Activated CD4-positive, CD25-positive, alpha-beta regulatory T cell treated with anti-CD3 and anti-CD28 coated beads, Interleukin-2, amount 50 U/mL, for 16 hours (primary cell): Measurements from ENCODE around the gene RNASEH2A.

Experiments used
- DNase-seq: peaks from one replicate; pipeline ENCODE4 v3.0.0-alpha.2; 2020; ENCODE audit warnings: low read depth, low spot score

Gene RNASEH2A

DNA sequence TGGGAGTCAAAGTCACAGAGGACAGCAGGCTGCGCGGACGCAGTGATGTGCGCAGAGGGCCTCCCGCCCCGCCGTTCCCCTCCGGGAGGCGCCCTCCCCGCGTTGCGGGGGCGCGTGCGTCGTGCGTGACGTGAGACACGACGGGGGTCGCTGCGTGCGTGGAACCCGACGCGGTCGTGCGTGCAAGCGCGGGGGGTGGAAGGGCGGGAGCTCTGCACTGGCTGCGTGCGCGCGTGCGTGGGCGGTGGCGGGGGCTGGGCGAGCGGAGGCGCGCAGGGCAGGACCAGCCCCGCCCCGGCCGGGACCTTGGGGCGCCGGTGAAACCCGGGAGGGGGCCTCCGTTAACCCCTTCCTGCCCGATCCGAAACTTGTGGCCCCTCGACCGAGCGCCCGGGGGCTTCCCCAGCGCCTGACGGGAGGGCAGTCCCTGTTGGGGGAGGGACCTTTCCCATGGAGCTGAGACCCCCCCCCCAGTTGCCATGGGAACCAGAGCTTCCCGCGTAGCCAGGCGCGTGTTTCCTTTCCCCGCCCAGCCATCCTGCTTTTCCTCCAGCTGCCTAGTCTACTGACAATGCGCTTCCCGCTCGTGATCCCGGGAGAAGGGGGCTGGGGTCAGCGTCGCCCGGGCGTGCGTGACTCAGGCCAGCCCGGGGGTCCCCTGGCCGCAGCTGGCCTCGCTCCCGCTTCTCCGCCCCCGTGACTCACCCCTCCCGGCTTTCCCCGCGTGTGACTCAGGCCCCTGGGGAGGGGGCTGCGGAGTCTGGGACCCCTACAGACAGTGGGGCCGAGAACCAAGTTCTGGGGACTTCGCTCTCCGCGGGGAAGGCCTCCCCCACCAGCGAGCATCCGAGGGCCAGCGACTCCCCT lies 23.7 kb upstream of the RNASEH2A start:
- DNase-seq = peak; percentile 89

DNA sequence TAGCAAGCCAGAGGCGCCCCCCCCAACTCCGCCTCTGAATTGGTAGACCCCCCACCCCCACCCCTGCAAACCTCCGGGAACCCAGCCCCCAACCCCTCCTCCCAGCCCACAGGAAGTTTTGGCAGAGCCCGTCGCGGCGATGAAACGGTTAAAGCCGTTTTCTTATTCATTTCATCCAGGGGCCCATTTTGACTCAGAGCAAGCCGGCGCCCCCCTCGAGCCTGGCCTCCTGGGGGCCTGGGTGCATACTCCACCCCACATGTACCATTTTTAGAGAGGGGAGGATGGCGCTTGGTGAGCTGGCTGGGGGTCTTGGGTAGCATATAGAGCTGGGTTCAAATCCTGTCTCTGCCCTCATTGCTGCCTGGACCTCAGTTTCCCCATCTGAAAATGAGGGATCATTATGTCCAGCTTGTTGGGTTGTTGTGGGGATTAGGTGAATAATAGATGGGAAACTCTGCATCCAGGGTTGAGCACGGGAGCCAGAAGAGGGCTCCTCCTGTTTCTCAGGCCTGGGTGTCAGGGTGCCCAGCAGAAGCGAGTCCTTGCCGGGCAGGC lies 23.0 kb upstream of the RNASEH2A start:
- no peak for DNase-seq

DNA sequence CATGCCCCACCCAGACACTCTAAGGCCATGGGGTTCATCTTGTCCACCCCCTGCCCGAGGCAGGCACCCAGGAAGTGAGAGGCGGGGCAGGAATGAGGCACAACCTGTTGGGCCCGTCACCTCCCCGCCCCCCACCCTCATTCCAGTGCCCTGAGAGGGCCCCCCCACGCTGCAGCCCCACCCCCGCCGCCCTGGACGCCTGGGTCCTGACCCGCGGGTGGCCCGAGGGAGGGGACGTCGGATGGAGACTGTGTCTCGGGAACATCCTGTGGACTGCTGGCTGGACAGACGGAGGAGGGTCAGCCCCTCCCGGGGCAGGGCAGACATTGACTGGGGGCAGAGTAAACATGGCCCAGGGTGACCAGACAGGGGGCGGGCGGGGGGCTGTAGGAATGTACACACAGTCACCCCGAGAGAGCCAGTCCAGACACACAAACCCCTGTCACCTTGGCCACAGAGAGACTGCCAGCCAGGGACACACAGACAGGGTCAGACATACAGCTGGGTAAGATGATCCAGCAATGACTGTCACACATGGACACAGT lies 22.5 kb upstream of the RNASEH2A start:
- no peak for DNase-seq

DNA sequence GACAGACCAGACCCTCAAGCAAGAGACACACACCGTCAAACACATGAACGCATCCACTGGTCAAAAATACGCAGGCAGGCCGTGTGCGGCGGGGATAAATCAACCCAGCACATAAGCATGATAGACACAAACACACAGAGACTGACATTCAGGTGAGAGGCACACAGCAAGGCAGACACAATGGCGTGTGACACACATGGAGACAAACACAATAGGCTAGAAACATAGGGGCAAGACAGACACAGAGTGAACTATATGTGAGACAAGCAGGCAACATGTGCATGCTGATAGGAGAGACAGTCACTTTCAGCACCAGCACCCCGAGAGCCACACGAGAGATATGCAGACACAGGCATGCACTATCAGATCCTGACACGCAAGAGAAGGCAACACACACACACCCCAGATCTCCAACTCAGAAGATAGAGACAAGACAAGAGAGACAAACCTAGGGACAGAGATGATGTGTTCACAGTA lies 22.0 kb upstream of the RNASEH2A start:
- no peak for DNase-seq

DNA sequence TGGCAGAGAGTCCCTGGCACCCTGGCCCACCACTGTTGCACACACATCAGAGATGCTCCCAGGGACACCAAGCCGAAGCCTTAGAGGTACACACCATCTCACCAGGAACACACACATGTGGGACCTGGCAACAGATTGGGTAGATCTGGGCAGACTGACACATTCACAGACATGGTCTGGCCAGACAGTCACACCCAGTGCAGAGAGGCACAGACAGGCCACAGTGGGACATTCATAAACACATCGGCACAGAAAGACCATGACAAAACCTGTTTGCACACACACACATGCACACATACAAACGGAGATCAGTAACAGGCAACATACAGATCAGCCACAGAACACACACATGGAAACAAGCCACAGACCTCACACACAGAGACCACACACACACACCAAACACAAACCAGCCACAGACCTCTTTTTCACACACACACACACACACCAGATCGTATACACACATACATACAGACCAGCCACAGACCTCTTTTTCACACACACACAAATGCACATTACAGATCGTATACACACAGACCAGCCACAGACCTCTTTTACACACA lies 21.4 kb upstream of the RNASEH2A start:
- DNase-seq = no peak

DNA sequence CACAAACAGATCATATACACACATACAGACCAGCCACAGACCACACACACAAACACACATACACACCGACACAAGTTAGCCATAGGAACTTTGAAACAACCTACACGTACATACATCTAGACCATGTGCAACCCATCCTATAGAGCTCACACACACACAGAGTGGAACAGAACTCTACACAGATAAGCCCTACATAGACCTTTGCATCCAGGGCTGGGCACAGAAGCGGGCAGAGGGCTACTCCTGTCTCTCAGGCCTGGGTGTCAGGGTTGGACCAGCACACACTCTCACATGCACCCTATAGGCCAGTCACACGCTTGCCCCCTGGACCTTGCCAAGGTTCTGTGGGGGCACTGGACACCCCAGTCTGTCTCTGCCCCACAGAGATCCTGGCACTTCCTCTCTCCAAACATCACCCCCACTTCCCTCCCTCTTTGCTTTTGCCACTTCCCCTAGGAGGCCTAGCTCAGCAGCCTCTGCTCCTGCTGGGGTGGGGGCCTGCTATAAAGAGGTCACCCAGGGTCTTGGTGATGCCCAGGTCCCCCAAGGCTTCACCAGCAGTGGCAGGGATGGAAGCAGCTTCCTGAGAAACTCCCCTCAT lies 20.9 kb upstream of the RNASEH2A start:
- DNase-seq = no peak

DNA sequence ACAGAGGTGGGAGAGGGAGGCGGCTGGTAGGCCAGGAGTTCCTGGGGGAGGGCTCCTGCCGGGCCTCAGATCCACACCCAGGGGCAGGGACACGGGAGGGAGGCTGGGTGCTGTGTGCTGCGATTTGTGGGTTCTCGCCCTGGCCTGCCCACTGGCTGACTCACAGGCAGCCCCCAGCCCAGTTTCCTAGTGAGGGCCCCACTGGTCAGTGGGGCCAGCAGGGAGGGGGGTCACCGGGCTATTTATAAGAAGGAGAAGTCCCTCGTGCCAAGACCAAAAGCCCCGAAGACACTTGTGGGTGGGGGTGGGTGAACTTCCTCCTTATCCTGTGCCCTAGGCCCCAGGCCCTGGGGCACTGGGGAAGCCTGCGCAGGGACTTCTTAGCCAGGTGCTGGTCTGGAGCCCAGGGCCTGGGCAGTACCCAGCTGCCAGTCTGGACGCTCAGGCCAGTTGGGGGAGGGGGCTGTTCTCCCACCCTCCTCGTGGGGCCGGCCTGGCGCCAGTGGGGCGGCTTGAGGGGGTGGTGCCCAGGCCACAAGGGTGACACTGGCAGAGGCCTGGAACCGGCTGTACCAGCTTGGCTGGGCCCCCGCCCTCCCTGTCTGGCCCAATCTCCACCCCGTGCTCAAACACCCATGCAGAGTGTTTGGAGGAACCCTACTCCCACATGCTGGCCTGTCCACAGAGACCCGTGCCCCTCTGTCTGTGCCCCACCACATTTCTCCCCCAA lies 20.1 kb upstream of the RNASEH2A start:
- DNase-seq = no peak

DNA sequence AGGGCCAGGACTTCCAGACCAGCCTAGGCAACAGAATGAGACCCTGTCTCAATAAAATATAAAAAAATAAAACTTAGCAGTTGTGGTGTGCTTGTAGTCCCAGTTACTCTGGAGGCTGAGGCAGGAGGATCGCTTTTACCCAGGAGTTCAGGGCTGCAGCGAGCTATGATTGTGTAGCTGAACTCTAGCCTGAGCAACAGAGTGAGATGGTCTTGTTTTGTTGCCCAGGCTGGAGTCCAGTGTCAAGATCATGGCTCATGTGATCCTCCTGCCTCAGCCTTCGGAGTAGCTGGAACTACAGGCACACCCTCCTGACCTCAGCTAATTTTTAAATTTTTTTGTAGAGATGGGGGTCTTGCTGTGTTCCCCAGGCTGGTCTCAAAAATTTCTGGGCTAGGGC lies 19.4 kb upstream of the RNASEH2A start:
- no peak for DNase-seq

DNA sequence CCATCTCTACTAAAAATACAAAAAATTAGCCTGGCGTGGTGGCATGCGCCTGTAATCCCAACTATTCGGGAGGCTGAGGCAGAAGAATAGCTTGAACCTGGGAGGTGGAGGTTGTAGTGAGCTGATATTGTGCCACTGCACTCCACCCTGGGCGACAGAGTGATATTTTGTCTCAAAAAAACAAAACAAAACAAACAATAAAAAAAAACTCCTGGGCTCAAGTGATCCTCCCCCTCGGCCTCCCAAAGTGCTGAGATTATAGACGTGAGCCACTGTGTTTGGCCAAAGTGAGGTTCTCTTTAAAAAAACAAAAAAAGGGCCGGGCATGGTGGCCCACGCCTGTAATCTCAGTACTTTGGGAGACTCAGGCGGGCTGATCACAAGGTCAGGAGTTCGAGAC lies 18.9 kb upstream of the RNASEH2A start:
- DNase-seq = no peak

DNA sequence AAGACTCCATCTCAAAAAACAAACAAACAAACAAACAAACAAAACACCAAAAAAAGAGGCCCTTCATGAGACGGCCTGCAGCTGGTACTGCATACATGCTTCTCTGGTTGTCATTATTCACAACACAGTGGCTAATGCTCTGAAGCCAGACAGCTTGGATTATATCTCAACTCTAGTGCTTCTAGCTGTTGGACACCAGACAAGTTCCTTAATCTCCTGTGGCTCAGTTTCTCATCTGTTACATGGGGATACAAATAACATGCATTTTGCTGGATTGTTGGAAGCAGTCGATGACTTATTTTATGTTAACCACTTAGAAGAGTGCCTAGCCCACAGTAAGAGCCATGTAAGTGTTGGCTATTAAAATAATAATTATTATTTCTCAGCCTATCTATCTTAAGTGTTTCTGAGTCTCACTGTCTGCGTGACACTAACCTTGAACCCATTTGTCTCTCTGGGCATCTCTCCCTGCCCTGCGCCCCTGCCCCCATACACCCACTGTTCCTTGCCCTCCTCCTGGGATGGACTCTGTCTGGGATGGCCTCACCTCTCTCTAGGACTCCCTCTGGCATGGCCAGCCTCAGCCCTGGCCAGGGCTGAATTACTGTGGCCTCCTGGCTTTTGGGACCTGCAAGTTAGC lies 18.2 kb upstream of the RNASEH2A start:
- DNase-seq = no peak

DNA sequence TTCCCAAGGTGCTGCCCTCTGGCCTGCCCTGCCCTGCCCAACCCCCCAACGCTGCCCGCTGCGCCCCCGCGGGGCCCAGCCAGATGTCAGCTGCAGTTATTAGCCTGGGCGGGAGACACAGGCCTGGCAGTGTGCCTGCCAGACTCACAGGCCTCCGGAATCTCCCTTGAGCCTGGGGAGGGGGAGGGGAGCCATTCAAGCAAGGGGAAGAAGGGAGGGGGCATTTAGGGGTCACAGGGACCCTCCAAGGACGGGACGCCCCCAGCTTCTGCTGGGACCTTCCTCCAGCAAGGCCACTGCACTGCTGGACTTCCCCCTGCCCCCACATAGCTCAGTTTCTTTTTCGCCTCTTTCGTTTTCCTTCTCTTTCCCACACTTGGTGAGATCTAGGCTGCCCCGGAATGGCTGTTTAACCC lies 17.7 kb upstream of the RNASEH2A start:
- DNase-seq = no peak

DNA sequence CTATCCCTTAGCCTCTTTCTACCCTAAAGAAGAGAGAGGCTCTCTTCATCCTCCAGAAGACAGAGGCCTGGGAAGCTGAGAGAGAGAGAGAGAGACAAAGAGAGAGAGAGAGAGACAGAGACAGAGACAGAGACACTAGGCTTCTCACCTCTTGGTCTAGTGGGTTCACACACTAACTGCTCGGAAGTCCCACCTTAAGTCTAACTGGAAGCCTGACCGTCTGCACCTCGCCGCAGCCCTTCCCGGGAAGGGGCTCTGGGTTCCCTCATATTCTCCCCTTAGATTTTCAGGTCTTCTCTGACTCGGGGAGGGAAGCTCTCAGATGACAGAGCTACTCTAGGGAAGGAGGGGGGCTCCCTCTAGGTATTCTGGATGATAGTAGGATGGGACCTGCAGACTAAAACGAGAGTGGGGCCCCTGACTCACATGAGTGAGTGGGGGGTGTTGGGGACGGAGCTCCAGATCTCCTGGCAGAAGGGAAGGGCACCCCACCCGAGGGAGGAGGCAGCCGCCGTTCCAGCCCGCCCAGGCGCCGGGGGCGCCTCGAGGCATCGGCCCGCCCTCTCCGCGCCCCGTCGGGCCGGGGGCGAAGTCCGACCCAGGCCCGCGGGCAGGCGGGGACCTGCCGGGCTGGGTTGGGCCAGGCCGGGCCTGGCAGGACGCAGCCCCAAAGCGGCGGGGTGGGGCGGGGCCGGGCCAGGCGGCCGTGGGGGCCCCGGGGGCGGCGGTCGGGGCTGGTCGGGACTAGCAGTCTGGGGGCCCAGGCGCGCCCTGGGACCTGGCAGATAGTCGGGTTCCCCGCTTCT lies 17.1 kb upstream of the RNASEH2A start:
- no peak for DNase-seq

DNA sequence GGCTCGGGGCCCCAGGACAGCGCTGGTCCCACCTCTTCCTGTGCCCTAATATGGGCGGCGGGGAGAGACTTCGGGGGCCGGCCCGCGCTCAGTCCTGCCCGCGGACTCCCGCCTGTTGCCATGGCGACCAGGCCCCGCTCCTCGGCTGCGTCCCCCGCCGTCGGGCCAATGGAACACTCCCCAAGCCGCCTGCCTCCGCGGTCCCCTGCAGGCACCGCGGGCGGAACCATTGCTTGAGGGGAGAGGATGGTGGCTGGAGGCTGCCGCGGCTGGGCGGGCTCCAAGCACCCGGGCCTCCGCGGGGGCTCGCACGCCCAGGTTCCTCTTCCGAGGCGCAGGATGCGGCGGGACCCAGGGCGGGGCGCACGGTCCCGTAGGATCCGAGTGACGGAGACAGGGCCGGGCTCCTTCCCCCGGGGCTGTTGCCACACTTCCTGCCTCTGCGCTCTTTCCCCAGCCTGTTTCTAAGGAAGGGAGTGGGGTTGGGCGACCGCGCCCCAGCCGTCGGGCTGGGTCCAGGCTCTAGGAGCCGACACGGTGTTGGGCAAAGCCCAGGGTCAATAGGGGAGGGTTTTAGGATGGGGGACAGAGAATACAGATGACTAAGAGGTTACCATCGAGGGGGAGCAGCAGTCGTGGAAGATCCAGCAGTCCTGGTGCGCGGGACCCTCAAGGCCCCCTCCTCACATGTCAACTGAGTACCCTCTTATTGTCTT lies 16.3 kb upstream of the RNASEH2A start:
- DNase-seq = peak; percentile 85

DNA sequence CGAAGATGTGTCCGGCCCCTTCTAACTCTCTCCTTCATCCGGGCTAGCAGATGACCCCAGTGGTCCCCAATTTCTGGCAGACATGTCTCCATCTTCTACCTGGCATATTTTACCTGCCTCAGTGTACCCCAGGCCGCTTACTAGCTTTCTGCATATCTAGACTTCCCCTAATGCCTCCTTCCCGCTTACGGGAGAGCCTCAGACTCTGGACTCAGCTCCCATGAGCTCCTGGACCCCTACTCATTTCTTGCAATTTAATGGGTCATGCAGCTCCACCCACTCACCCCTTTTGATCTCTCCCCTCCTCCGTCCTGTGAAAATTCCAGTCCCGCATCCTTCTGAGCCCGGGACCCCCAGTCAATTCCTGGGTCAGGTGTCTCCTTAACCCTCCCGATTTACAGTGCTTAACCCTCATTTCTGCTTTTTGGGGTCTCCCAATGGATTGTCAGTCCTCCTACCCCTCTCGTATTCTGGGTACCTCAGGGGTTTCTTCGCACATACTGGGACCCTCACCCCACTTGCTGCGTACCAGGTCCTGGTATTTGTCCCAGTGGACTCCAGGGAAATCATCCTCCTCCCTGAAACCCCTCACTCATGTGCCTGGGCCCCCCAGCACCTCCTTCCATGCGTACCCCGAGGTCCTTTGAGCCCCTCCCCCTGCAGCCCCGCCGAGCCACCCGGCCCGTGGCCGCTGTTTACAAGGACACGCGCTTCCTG lies 15.6 kb upstream of the RNASEH2A start:
- DNase-seq = no peak

DNA sequence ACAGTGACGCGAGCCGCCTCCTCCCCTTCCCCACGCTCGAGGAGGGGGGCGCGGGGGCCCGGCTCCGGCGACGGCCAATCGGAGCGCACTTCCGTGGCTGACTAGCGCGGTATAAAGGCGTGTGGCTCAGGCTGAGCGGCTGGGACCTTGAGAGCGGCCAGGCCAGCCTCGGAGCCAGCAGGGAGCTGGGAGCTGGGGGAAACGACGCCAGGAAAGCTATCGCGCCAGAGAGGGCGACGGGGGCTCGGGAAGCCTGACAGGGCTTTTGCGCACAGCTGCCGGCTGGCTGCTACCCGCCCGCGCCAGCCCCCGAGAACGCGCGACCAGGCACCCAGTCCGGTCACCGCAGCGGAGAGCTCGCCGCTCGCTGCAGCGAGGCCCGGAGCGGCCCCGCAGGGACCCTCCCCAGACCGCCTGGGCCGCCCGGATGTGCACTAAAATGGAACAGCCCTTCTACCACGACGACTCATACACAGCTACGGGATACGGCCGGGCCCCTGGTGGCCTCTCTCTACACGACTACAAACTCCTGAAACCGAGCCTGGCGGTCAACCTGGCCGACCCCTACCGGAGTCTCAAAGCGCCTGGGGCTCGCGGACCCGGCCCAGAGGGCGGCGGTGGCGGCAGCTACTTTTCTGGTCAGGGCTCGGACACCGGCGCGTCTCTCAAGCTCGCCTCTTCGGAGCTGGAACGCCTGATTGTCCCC lies 14.9 kb upstream of the RNASEH2A start, which contains the start of gene JUNB:
Gene JUNB, plus strand, starts transcription at position 142 of the 706 bp plus-strand sequence. Its CDS starts 286 bp downstream, at position 428.
- DNase-seq = peak; percentile 94

DNA sequence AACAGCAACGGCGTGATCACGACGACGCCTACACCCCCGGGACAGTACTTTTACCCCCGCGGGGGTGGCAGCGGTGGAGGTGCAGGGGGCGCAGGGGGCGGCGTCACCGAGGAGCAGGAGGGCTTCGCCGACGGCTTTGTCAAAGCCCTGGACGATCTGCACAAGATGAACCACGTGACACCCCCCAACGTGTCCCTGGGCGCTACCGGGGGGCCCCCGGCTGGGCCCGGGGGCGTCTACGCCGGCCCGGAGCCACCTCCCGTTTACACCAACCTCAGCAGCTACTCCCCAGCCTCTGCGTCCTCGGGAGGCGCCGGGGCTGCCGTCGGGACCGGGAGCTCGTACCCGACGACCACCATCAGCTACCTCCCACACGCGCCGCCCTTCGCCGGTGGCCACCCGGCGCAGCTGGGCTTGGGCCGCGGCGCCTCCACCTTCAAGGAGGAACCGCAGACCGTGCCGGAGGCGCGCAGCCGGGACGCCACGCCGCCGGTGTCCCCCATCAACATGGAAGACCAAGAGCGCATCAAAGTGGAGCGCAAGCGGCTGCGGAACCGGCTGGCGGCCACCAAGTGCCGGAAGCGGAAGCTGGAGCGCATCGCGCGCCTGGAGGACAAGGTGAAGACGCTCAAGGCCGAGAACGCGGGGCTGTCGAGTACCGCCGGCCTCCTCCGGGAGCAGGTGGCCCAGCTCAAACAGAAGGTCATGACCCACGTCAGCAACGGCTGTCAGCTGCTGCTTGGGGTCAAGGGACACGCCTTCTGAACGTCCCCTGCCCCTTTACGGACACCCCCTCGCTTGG lies 14.1 kb upstream of the RNASEH2A start:
- peak; percentile 64 for DNase-seq

DNA sequence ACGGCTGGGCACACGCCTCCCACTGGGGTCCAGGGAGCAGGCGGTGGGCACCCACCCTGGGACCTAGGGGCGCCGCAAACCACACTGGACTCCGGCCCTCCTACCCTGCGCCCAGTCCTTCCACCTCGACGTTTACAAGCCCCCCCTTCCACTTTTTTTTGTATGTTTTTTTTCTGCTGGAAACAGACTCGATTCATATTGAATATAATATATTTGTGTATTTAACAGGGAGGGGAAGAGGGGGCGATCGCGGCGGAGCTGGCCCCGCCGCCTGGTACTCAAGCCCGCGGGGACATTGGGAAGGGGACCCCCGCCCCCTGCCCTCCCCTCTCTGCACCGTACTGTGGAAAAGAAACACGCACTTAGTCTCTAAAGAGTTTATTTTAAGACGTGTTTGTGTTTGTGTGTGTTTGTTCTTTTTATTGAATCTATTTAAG lies 13.5 kb upstream of the RNASEH2A start:
- DNase-seq = no peak
